ENCODE results near the gene SCYL3. TPM values are rescaled to one million over a fixed set of nuclear protein-coding genes. Genes with fewer than 3 reads are reported as not detected.

Gene SCYL3
- total and polyA plus RNA-seq, 2 of the 13 experiments (the other 11 are each of a cell fraction or from before 2014, with no cell fraction given), result 3.3 to 4.9 TPM

- TF ChIP-seq SNAPC4 (CRISPR knock-in tag; IDR thresholded peaks at IDR 0.05) (no peak), ZNF138 (CRISPR knock-in tag; IDR thresholded peaks at IDR 0.05; ENCODE audit: low read depth) (no peak), PAXIP1 (CRISPR knock-in tag; conservative IDR thresholded peaks at IDR 0.05) (no peak), TEAD2 (CRISPR knock-in tag; IDR thresholded peaks at IDR 0.05) (no peak), SNAPC5 (CRISPR knock-in tag; IDR thresholded peaks at IDR 0.05; ENCODE audit: borderline replicate concordance) (no peak), MLXIP (CRISPR knock-in tag; IDR thresholded peaks at IDR 0.05; ENCODE audit: borderline replicate concordance) (no peak), ZNF362 (CRISPR knock-in tag; IDR thresholded peaks at IDR 0.05; ENCODE audit: borderline replicate concordance) (no peak), ZNF251 (CRISPR knock-in tag; IDR thresholded peaks at IDR 0.05) (no peak), IRF2 (CRISPR knock-in tag; IDR thresholded peaks at IDR 0.05) (no peak), HCFC1 (IDR thresholded peaks at IDR 0.05; ENCODE audit: low read depth, low read length) (no peak)
Observed at GRCh38 chr1:169867012-169867675, 26.6 kb downstream of the SCYL3 start (continued).

Data from HepG2 (cell line).